Measurements from ENCODE around the gene AOPEP.

AOPEP gene

DNA sequence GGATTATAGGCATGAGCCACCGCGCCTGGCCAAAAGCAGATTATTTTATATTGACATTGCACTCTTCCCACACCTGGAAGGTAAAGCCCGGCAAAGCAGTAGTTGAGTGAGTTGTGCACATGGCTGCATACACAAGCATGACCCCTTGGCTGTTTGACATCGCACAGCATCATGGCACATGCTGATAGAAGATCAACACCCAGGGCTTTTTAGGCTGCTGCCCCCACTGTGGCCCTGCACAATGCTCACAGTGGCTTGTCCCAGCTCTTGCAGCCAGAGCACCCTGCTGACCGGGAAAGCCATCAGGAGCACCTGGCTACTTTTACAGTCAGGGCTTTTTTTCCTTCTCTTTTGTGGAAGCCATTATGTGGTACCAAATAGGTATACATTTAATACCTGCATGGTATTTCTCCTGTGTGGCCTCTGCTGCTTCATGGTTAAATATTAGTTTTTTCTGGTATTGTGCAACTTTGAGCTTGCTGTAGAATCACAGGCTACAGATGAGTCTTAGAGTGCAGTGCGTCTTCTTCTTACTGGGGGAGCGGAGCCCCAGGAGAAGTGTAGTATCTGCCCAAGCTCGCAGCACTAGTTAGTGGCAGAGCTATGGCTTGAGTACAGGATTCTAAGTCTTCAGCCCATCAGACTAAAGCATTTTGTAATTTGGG is 264.5 kb downstream of the AOPEP start:
- no peak for DNase-seq (ENCODE audit: low read depth)

DNA sequence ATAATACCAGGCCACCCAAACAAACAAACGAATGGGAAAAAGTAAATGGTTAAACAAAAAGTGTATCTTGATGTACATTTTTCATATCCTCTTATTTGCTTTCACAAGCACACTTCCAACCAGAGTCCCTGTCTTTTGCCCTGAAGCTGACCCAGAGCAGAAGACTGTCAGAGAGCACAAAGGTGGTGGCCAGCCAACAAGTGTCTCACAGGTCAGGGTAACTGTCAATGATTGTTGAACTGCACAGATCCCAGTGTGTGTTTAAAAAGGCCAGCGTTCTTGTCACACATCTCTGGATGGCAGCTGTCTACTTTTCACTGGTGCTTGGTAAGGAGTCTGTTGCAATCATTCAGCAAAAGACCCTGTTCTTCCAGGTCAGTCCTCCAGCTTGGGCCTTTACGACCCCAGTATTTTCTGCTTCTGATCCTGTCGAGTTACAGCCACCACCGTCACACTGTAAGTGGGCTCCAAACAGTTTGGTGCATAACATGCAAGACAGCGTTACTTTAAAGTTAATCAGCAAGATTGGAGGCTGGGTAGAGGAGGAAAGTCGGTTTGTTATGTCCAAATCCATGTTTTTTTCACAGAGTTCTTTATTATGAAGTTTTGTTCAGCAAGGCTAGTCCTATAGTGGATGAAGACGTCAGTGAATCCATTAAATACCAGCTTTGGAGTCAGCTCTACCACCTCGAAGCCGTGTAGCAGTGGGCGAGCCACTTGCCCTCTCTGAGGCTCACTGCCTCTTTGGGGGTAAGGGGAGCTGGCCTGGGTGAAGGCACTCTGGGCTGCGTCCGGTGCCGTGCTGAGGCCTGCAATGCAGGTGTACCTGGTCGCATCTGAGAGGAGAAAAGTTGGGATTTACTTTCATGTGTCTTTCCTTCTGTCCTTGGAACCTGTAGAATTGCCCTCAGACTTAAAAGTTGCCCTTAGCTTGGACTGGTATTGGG is 265.7 kb downstream of the AOPEP start:
- DNase-seq (ENCODE audit: low read depth): no peak
- H3K4me3 ChIP-seq (ENCODE audit: low read depth, low read length): no peak overlapping the region

More for the DNA sequence above, 264.5 kb downstream of the AOPEP start:
- H3K4me3 ChIP-seq (ENCODE audit: low read depth, low read length): no peak overlapping the region

DNA sequence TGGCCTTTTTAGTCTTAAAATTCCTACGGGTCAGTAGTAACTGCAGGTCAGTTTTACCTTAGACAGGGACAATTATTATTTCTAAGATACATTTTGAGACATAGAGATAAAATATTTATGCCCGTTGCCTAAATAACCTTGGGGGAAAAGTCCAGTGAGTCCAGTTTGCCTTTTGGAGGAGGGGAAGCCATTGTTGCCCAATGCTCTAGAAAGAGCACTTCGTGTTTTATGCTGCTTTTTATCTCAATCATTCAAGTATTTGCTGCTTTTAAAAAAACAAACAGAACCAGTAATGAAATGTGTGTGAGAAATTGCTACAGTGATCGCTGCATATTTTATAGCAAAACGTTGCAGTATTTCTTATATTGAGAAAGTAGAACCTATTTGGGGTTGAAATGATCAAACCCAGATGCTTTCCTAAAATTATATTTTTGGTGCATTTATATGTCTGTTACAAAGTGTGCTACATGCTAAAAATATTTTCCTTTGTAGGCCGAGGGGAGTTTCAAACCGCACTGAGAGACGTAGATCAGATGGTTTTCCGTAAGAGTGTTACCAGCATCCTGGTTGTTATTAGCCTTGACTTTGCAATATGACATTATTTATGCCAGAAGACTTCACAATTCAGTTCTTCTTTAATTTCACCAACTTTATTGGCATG is 266.8 kb downstream of the AOPEP start:
- DNase-seq (ENCODE audit: low read depth): no peak
- H3K4me3 ChIP-seq (ENCODE audit: low read depth, low read length): no peak overlapping the region

DNA sequence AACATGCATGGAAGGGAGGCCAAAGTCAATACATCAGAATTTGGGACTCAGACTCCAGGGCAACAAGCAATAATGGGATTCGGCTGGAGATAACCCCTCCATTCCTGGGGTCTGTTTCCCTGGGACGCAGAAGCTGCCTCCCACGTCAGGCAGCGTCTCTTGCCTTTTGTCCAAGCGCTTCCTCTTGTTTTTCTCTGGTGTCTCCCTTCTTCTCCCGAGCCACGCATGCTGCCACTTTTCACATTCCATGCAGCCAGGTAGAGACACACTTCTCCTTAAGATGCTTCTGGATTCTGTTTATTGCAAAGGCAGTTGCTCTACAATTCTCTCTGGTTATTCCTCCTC is 267.3 kb downstream of the AOPEP start:
- no peak for DNase-seq (ENCODE audit: low read depth)
- H3K4me3 ChIP-seq (ENCODE audit: low read depth, low read length): no peak overlapping the region

DNA sequence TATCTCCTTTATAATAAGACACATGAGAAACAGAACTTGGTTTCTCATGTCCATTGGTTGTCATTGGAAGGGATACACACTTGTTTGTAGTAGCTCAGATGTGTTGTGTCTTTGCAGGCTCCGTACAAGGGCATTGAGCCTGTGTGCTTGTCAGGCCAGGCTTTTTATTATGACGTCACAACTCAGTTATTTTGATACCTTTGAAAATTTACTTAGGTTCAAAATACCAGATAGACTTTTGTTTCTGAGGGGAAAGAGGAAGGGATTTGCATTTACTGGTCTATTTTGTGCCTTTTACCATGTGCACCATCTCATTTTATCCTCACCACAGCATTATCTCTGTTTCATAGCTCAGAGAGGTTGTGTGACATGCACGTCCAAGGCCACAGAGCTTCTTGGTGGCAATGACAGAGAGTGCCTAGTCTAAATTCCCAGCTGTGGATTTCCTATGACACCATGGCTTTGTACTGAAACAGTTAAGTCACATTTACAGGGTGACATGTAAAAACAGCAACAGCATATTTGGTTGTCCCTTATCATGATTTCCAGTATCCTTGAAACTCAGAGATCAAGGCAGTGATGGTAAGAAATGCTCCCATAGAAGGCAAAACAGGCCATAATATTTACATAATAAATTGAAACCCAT is 268.7 kb downstream of the AOPEP start:
- no peak overlapping the region for H3K4me3 ChIP-seq (ENCODE audit: low read depth, low read length)
- no peak for DNase-seq (ENCODE audit: low read depth)

DNA sequence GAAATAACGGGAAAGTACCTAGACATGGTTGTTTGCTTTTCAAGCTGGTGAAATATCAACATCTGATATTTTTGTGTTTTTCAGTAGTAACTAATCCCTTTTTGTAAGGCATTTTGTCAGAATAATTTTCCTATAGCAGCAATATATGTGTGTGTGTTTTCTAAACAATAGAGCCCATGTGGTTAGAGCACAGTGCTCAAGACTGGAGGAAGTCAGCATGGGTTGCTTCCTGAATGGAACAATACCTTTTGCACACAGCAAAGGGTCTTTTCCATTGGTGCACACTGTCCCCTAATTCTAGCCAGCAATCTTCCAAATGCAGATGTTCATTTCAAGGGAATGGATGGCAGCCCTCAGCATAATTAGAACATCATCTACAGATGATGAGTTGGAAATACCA is 270.1 kb downstream of the AOPEP start:
- DNase-seq (ENCODE audit: low read depth): no peak
- no peak overlapping the region for H3K4me3 ChIP-seq (ENCODE audit: low read depth, low read length)

DNA sequence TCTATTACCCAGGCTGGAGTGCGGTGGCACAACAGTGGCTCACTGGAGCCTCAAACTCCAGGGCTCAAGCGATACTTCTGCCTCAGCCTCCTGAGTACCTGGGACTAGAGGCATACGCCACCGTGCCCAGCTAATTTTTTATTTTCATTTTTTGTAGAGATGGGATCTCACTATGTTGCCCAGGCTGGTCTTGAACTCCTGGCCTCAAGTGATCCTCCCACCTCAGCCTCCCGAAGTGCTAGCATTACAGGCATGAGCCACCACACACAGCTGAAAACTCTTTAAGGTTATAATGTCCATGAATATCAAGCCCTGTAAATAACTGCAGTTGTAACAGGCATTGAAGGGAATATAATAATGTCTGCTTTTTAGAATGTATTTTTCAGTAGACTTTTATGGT is 271.2 kb downstream of the AOPEP start:
- no peak overlapping the region for H3K4me3 ChIP-seq (ENCODE audit: low read depth, low read length)
- no peak for DNase-seq (ENCODE audit: low read depth)

DNA sequence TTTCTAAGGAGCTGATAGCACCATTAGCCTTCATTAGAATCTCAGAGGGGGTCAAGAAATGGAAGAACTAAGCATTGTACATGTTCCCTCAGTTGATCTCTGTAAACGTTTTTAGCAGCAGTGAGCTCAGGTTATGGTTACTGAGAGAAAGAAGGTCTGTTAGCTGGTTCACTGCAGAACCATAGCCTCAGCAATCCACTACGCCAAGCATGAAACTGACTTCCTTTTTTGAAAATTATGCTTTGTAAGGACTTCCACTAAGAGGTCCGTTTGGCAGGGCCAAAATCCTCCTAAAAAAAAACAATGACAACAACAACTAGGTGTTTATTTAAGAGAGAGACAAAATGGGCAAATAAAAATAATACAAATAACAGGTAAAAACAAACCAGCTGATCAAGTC is 273.3 kb downstream of the AOPEP start:
- no peak for DNase-seq (ENCODE audit: low read depth)
- no peak overlapping the region for H3K4me3 ChIP-seq (ENCODE audit: low read depth, low read length)

DNA sequence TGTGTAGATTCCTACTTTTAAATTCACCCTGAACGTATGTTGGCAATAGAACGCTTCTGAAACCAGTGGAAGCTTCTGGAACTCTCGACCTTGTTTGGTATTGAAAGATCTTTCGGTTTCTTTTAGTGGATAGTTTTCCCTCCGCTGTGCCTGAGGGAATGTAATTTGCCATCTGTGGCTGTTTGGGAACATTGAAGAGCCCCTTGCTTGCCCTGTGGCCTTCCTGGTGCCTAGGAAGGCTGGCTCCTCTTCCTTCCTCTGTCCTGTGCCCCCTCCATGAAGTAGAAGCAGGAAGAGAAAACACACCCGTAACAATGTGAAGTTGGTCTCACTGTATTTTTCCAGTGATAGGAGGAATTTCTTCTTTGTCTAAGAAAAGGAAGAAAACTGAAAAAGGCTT is 274.3 kb downstream of the AOPEP start:
- H3K4me3 ChIP-seq (ENCODE audit: low read depth, low read length): no peak overlapping the region

DNA sequence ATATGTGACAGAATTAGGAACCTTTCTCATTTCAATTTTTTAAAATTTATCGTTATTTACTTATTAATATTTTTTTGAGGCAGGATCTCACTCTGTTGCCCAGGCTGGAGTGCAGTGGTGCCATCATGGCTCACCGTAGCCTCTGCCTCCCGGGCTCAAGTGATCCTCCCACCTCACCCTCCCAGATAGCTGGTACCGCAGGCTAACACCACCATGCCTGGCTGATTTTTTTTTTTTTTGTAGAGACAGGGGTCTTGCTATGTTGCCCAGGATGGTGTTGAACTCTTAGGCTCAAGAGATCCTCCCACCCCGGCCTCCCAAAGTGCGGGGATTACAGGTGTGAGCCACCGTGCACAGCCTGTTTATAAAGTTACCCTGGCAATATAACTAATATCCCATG is 275.2 kb downstream of the AOPEP start:
- DNase-seq (ENCODE audit: low read depth): no peak
- H3K4me3 ChIP-seq (ENCODE audit: low read depth, low read length): no peak overlapping the region

More for the DNA sequence above, 274.3 kb downstream of the AOPEP start:
- no peak for DNase-seq (ENCODE audit: low read depth)

DNA sequence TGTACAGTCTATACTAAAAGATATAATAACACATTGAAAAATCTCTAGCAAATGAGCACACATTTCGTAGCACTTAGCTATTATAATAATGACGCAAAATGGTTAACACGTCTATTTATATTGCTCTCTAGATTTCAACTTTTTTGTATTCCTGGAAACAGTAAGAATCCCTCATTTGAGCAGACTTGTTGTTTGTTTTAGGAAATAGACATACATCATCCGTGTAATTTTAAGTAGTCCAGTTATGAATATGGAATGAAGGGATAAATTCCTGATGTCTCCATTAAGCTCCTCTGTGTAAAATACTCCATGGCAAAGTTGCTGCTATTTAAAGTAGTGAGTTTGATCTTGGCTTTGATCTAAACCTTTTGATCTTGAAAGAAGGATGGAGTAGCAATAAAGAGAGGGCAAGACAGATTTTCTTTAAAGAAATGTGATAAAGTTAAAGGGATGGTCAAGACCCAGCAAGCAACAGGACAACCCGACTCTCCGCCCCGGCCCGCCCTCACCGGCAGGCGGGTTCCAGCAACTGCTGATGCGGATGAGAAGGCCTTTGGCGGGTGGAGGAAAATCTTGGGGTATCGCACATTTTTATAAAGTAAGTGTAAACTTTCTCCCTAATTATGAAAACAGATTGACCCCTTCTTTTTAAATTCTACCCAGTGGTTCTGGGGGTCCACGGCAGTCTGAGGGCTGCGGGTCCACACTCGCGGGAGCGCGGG is 277.4 kb downstream of the AOPEP start:
- no peak for DNase-seq (ENCODE audit: low read depth)

DNA sequence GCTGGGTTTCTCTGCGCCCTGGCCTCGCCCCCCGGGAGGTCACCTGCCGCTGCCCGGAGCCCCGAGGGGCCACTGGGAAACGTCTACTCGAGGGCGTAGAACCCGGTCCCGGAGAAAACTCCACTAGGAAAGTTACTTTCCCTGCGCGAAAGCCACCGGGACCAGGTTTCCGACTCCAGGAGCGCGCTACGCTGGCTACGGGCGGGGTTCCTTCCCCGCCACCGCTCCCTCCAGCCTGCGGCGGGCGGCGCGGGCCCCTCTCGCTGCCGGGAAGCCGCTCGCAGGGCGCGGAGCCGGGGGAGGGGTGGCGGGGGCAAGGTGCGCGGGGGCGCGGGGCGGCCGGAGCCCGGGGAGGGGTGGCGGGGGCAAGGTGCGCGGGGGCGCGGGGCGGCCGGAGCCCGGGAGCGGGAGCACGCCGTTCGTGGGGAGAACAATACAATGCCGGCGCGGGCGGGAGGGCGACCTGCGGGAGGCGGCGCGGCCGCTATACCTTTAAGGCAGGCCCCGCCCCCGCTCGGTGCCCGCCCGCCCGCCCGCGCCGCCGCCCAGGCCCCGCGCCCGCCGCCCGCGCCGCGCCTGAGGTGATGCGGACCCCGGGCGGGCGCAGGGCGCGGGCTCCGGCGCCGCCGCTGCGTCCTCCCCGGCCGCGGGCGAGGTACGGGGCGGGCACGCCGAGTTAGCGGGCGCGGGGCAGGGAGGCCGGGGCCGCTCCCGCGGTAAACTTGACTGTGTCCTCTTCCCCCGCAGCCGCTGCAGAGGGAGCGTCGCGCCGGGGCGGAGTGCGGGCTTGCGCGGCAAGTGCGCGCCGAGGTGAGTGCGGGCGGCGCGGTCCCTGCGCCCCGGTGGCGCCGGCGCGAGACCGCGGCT is 278.1 kb downstream of the AOPEP start:
- DNase-seq (ENCODE audit: low read depth): no peak
- H3K4me3 ChIP-seq (ENCODE audit: low read depth, low read length): peak overlapping the region; percentile 83

More for the DNA sequence above, 277.4 kb downstream of the AOPEP start:
- peak overlapping the region; percentile 83 for H3K4me3 ChIP-seq (ENCODE audit: low read depth, low read length)

DNA sequence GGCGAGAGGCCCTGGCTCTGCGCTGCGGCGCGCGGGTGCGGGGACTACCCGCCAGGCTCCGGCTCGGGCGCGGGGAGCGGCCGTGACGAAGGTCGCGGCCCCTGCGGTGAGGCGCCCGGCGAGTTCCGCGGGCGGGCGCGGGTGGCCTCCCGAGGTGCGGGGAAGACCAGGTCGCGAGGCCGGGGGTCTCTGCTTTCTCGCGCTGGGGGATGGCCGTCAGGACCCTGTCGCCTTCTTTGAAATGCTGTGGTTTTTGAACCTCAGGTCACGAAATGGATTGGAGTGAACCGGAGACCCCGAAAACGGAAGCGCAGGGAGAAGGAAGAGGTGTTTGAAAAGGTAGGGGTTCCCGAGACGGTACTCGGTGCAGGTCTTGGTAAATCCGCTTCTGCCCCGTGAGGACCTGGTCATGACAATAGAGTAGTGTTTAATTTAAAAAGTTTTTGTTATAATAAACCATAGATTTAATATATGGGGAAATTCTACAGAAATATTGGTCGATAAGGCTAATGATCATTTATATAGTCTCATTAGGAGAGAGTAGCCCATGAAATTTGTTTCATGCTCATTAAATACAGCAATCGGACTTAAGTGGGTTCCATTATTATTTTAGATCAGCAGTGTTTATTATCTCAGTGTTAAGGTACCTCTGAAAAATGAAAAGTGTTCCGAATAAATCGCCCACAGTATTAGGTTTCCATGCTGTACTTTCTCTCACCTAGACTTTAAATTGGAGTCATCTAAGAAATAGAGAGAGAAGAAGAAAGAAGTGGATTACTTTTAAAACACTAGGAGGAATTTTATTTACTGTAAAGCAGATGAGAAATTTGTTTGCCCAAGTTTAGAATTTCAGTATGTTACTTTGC is 279.0 kb downstream of the AOPEP start:
- no peak for DNase-seq (ENCODE audit: low read depth)
- H3K4me3 ChIP-seq (ENCODE audit: low read depth, low read length): peak overlapping the region; percentile 83

DNA sequence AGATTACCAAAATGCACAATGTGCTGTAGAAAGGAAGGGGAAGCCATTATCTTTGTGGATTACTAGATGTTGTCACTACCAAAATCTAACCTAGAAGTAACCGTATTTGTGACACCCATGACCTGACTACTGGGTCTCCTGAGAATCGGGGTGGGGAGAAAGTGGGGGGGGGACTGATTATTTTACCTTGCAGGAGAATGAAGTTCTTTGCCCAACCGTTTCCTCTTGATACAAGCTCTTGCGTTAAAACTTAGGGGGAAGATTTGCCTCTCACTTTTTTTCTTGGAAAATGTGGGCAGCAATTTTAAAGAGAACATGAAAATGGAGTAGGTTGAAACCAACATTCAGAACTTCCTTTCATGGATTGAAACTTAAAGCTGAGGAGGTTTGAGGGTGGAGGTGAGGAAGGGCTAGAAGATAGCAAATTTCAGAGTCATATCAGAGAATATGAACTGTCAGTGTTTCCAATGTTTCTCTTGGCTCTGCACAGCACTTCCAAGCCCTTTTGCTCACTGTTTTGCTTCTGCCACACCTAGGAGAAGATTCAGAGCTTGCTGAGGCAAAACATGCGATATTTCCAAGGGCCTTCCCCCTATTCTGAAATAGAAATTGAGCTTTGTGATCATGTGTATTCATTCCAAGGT is 280.8 kb downstream of the AOPEP start:
- no peak for DNase-seq (ENCODE audit: low read depth)
- H3K4me3 ChIP-seq (ENCODE audit: low read depth, low read length): peak overlapping the region; percentile 83

DNA sequence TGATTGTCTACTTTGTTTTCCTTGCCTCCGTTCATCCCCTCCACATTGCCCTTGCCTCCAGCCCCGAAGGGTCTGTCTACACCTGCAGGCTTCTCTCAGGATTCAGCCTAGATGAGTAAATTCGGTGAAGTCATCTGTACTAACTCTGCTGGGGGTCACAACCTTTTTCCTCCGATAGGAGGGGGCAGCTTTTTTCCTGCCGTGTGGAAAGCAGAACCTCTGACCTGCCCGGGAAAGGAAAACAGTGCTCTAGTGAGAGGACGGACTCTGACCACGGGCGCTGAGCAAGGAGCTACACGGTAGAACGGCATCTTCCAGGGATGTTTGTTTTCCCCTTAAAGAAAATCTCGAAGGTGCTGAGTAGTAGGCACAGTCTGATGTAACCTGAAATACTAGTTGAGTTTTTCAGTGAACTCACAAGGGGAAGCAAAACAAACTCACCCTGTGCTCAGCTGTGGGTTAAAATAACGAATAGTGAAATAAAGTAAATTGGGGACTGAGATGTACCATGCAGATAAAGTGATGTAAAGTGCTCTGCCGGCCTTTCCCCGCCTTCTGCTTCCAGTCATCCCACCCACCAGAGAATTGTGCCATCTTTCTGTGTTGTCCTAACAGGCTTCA is 281.8 kb downstream of the AOPEP start:
- no peak for DNase-seq (ENCODE audit: low read depth)
- peak overlapping the region; percentile 83 for H3K4me3 ChIP-seq (ENCODE audit: low read depth, low read length)

DNA sequence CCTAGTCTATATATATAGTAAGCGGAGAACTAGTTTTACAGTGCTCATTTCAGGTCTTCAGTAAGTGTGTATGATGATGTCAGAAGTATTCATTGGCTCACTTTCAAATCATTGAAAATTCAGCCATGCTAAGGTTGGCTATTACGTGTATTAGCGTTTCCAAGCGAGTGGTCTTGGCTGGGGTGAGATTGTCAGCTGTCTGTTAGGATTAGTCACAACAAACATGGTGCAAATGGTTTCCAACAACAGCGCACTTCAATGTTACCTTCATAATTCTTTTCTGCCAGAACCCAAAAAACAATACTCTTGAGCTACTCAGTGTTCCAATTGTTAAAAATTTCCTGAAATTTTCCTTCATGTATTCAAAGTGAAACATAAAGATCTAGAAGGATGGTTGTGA is 283.0 kb downstream of the AOPEP start:
- DNase-seq (ENCODE audit: low read depth): no peak
- no peak overlapping the region for H3K4me3 ChIP-seq (ENCODE audit: low read depth, low read length)

DNA sequence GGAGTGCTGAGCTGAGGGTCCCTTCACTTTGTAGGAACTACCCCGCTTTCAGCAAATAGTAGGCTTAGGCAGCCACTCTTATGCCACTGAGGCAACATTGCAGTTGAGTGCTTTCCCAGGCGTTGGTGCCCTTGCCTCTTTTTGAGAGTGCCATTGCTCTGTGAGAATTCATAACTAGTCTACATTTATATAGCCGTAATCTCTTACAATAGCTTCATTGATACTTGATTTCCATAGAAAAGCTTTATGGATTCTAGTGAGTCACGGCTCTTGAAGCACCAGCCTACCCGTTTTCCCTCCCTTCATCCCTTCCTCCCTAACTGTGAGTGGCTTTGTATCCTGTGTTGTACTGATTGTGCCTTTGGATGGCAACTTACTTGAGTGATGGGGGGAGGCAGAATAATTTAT is 283.9 kb downstream of the AOPEP start:
- H3K4me3 ChIP-seq (ENCODE audit: low read depth, low read length): no peak overlapping the region
- DNase-seq (ENCODE audit: low read depth): no peak
